Measurements from ENCODE around the gene KLHL17.
A peak's percentile ranks its signal among the peaks of the same experiment; 100 is the strongest.

The KLHL17 gene

DNA sequence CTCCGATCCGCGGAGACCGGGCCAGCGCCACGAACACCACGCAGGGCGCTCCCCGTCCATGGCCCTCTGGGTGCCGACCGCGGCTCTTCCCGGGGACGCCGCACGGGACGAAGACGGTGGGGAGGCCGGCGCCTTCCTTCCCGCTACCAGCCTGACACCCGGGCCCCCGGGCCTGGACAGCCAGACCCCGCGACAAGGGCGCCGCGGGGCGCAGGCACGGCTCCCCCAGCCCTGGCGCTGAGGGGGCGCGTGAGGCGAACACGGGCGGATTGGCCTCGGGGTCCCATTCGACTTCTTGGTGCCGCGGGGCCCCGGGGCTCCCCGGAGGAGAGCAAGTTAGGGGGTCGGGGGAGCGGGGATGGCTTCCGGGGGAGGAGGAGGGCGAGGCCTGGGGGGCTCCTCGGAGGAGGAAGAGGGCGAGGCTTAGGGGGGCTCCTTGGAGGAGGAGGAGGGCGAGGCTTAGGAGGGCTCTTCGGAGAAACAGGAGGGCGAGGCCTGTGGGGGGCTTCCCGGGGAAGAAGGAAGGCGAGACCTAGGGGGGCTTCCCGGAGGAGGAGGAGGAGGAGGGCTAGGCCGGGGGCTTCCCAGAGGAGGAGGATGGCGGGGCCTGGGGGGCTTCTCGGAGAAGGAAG is 537 bp upstream of the KLHL17 start:
- no peak overlapping the region for H3K27ac ChIP-seq (ENCODE audit: low read depth, low read length)
- 28% methylated on average over 57 of the region's 57 CpGs for WGBS
- no peaks in the 10 kb centered on the region for H3K9me3 ChIP-seq (ENCODE audit: insufficient read depth, low read depth, low read length)
- H3K9ac ChIP-seq (ENCODE audit: low read depth, low read length), result no peak overlapping the region
- no peaks in the 10 kb centered on the region for H3K4me1 ChIP-seq (ENCODE audit: insufficient read depth, low read length)
- peaks cover 19% of the 10 kb centered on the region for H3K27me3 ChIP-seq (ENCODE audit: insufficient read depth, low read length)
- peaks cover 43% of the 10 kb centered on the region for H3K36me3 ChIP-seq (ENCODE audit: insufficient read depth, low read length)
- H3K4me3 ChIP-seq (ENCODE audit: low read length), result peak overlapping the region; percentile 85

GRCh38 chr1:961132-961669 is 817 bp downstream of the KLHL17 start:
- H3K9me3 ChIP-seq (ENCODE audit: insufficient read depth, low read depth, low read length), result no peaks in the 10 kb centered on the region
- peak overlapping the region; percentile 47; the same call in 1 of the 2 replicates for H3K9ac ChIP-seq (ENCODE audit: low read depth, low read length)
- peaks cover 30% of the 10 kb centered on the region for H3K36me3 ChIP-seq (ENCODE audit: insufficient read depth, low read length)
- 33% methylated on average over 56 of the region's 56 CpGs for WGBS
- H3K27ac ChIP-seq (ENCODE audit: low read depth, low read length), result no peak overlapping the region
- H3K27me3 ChIP-seq (ENCODE audit: insufficient read depth, low read length), result peaks cover 30% of the 10 kb centered on the region
- no peaks in the 10 kb centered on the region for H3K4me1 ChIP-seq (ENCODE audit: insufficient read depth, low read length)
- peak overlapping the region; percentile 67 for H3K4me3 ChIP-seq (ENCODE audit: low read length)

GRCh38 chr1:962381-963300 is 2.3 kb downstream of the KLHL17 start:
- Histone ChIP-seq H3K9me3 (ENCODE audit: insufficient read depth, low read depth, low read length) (no peaks in the 10 kb centered on the region), H3K27me3 (ENCODE audit: insufficient read depth, low read length) (peaks cover 44% of the 10 kb centered on the region), H3K27ac (ENCODE audit: low read depth, low read length) (no peak overlapping the region), H3K9ac (ENCODE audit: low read depth, low read length) (no peak overlapping the region), H3K4me1 (ENCODE audit: insufficient read depth, low read length) (no peaks in the 10 kb centered on the region), H3K36me3 (ENCODE audit: insufficient read depth, low read length) (peaks cover 17% of the 10 kb centered on the region), H3K4me3 (ENCODE audit: low read length) (no peak overlapping the region)
- WGBS, result 95% methylated on average over 57 of the region's 57 CpGs

- Histone ChIP-seq H3K27ac (ENCODE audit: low read depth, low read length) (no peak overlapping the region), H3K27me3 (ENCODE audit: insufficient read depth, low read length) (peaks cover 50% of the 10 kb centered on the region), H3K9ac (ENCODE audit: low read depth, low read length) (no peak overlapping the region), H3K4me3 (ENCODE audit: low read length) (no peak overlapping the region), H3K9me3 (ENCODE audit: insufficient read depth, low read depth, low read length) (no peaks in the 10 kb centered on the region), H3K36me3 (ENCODE audit: insufficient read depth, low read length) (peaks cover 17% of the 10 kb centered on the region), H3K4me1 (ENCODE audit: insufficient read depth, low read length) (no peaks in the 10 kb centered on the region)
- 95% methylated on average over 16 of the region's 16 CpGs for WGBS
Measured at GRCh38 chr1:963301-963651, 2.9 kb downstream of the KLHL17 start.

GRCh38 chr1:963746-964525 is 3.6 kb downstream of the KLHL17 start:
- Histone ChIP-seq H3K9ac (ENCODE audit: low read depth, low read length) (no peak overlapping the region), H3K4me3 (ENCODE audit: low read length) (no peak overlapping the region), H3K4me1 (ENCODE audit: insufficient read depth, low read length) (no peaks in the 10 kb centered on the region), H3K9me3 (ENCODE audit: insufficient read depth, low read depth, low read length) (no peaks in the 10 kb centered on the region), H3K36me3 (ENCODE audit: insufficient read depth, low read length) (peaks cover 17% of the 10 kb centered on the region), H3K27me3 (ENCODE audit: insufficient read depth, low read length) (peaks cover 57% of the 10 kb centered on the region), H3K27ac (ENCODE audit: low read depth, low read length) (no peak overlapping the region)
- 95% methylated on average over 47 of the region's 47 CpGs for WGBS

DNA sequence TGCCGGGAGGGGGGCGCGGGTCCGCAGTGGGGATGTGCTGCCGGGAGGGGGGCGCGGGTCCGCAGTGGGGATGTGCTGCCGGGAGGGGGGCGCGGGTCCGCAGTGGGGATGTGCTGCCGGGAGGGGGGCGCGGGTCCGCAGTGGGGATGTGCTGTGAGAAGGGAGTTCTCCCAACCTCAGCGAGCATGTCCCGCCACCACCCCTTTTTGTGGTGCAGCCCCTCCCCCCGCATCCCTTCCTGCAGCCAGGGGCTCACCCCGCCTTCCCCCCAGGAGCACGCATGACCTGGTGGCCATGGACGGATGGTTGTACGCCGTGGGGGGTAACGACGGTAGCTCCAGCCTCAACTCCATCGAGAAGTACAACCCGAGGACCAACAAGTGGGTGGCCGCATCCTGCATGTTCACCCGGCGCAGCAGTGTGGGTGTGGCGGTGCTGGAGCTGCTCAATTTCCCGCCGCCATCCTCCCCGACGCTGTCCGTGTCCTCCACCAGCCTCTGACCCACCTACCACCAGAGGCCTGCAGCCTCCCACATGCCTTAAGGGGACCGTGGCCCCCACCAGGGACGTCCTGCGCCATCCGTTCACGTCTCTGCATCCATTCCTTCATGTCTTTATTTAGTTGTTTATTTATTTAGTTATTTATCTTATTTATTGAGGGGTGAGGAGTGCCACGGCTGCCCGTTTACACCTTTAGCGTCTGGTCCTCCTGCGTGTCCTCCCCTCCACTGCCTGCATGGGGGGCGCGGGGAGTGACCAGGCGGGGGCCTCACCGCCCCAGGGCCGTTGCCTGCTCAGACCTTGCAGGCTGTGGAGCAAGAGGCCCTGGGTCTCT is 4.5 kb downstream of the KLHL17 start:
- Histone ChIP-seq H3K9me3 (ENCODE audit: insufficient read depth, low read depth, low read length) (no peaks in the 10 kb centered on the region), H3K4me3 (ENCODE audit: low read length) (no peak overlapping the region), H3K36me3 (ENCODE audit: insufficient read depth, low read length) (peaks cover 17% of the 10 kb centered on the region), H3K27ac (ENCODE audit: low read depth, low read length) (no peak overlapping the region), H3K4me1 (ENCODE audit: insufficient read depth, low read length) (no peaks in the 10 kb centered on the region), H3K27me3 (ENCODE audit: insufficient read depth, low read length) (peaks cover 57% of the 10 kb centered on the region), H3K9ac (ENCODE audit: low read depth, low read length) (no peak overlapping the region)
- 95% methylated on average over 32 of the region's 51 CpGs for WGBS

DNA sequence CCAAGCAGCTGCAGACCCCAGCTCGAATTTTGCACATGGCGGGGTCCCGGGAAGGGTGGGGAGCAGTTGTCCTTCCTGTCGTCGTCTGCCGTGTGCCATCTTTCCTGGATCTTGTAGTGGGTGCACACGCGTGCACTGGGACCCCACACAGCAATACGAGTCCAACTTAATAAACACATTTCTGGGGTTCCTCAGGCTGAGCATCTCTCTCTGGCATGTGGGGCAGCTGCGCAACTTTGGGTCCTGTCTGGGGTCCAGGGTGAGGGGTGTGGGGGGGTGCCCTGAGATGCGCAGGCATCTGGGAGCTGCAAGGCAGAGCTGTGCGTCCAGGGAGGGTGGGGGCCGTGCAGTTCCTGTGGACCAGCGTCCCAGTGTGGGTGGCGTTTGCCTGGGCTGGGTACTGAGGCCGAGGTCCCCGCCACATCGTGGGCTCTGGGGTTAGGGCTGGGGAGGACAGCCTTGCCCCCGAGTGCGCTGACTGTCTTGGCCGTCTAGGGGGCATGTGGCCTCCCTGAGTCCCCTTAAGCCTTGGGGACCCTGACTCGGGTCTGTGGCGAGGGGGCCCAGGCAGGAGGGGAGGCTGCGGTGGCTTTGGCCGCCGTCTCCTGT is 5.2 kb downstream of the KLHL17 start:
- Histone ChIP-seq H3K4me1 (ENCODE audit: insufficient read depth, low read length) (no peaks in the 10 kb centered on the region), H3K9ac (ENCODE audit: low read depth, low read length) (no peak overlapping the region), H3K4me3 (ENCODE audit: low read length) (no peak overlapping the region; the same call in 1 of the 2 replicates), H3K9me3 (ENCODE audit: insufficient read depth, low read depth, low read length) (no peaks in the 10 kb centered on the region), H3K27ac (ENCODE audit: low read depth, low read length) (no peak overlapping the region), H3K36me3 (ENCODE audit: insufficient read depth, low read length) (peaks cover 17% of the 10 kb centered on the region), H3K27me3 (ENCODE audit: insufficient read depth, low read length) (peaks cover 59% of the 10 kb centered on the region)
- 87% methylated on average over 26 of the region's 26 CpGs for WGBS

- Histone ChIP-seq H3K36me3 (ENCODE audit: insufficient read depth, low read length) (peaks cover 17% of the 10 kb centered on the region), H3K9me3 (ENCODE audit: insufficient read depth, low read depth, low read length) (no peaks in the 10 kb centered on the region), H3K4me1 (ENCODE audit: insufficient read depth, low read length) (no peaks in the 10 kb centered on the region), H3K27me3 (ENCODE audit: insufficient read depth, low read length) (peaks cover 62% of the 10 kb centered on the region), H3K4me3 (ENCODE audit: low read length) (peak within 1 kb of the TSS; percentile 62), H3K9ac (ENCODE audit: low read depth, low read length) (peak within 1 kb of the TSS; percentile 54; the same call in 1 of the 2 replicates), H3K27ac (ENCODE audit: low read depth, low read length) (no peak within 1 kb of the TSS)
- 19% methylated on average over 31 of the region's 31 CpGs for WGBS
Measured at GRCh38 chr1:966135-966703, 5.8 kb downstream of the KLHL17 start, which contains the start of gene PLEKHN1. PLEKHN1 (plus strand) TSS chr1:966482; CDS start chr1:966532, 50 bp downstream.

DNA sequence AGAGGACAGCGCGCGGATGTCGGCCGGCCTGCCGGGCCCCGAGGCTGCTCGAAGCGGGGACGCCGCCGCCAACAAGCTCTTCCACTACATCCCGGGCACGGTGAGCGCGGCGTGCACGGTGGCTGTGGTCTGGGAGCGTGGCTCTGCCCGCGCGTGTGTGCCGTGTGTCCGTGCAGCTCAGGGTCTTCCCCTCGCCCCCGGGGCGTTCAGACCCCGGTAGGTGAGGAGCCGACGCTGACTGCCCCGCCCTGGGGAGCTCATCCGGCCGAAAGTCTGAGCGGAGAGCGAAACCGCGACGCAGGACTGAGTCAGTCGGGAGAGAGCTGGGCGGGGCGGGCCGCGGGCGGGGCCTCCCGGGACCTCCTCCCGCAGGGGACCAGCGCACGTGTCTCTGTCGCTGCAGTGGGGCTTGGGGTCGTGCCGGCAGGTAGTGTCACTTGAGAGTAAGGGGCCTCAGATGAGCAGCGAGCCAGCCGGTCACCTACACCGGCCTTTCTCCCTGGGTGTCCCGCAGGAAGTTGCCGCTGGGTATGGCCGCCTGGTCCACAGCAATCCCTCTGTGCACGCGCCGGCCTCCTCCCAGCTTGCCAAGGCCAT is 6.4 kb downstream of the KLHL17 start:
- Histone ChIP-seq H3K4me1 (ENCODE audit: insufficient read depth, low read length) (no peaks in the 10 kb centered on the region), H3K4me3 (ENCODE audit: low read length) (peak overlapping the region; percentile 62), H3K9me3 (ENCODE audit: insufficient read depth, low read depth, low read length) (no peaks in the 10 kb centered on the region), H3K27me3 (ENCODE audit: insufficient read depth, low read length) (peaks cover 56% of the 10 kb centered on the region), H3K9ac (ENCODE audit: low read depth, low read length) (peak overlapping the region; percentile 54; the same call in 1 of the 2 replicates), H3K27ac (ENCODE audit: low read depth, low read length) (no peak overlapping the region), H3K36me3 (ENCODE audit: insufficient read depth, low read length) (peaks cover 17% of the 10 kb centered on the region)
- WGBS, result 3% methylated on average over 60 of the region's 60 CpGs
